Measurements from ENCODE around the gene GPS2.
A peak's percentile ranks its signal among the peaks of the same experiment; 100 is the strongest.

Gene GPS2

GRCh38 chr17:7317161-7317803 lies 2.1 kb upstream of the GPS2 start:
- peak; percentile 17 for DNase-seq (ENCODE audit: low spot score)
- TF ChIP-seq CTCF (IDR thresholded peaks at IDR 0.05; ENCODE audit: extremely low read depth, insufficient read depth, missing control alignments): no peak
- in situ Hi-C loops (cut with MboI; ENCODE audit: low pct_unique_long_range_greater_than_20kb, low sequenced_read_pairs, unreplicated experiment): no loop called here

GRCh38 chr17:7315570-7316235 lies 543 bp upstream of the GPS2 start:
- in situ Hi-C loops (cut with MboI; ENCODE audit: low pct_unique_long_range_greater_than_20kb, low sequenced_read_pairs, unreplicated experiment): no loop called here
- no peak for DNase-seq (ENCODE audit: low spot score)
- TF ChIP-seq CTCF (IDR thresholded peaks at IDR 0.05; ENCODE audit: extremely low read depth, insufficient read depth, missing control alignments): no peak

GRCh38 chr17:7313890-7314718 lies 1.1 kb downstream of the GPS2 start:
- no peak for DNase-seq (ENCODE audit: low spot score)
- no peak for TF ChIP-seq CTCF (IDR thresholded peaks at IDR 0.05; ENCODE audit: extremely low read depth, insufficient read depth, missing control alignments)
- in situ Hi-C loops (cut with MboI; ENCODE audit: low pct_unique_long_range_greater_than_20kb, low sequenced_read_pairs, unreplicated experiment): no loop called here

GRCh38 chr17:7313088-7313889 lies 1.9 kb downstream of the GPS2 start:
- DNase-seq (ENCODE audit: low spot score): no peak
- in situ Hi-C loops (cut with MboI; ENCODE audit: low pct_unique_long_range_greater_than_20kb, low sequenced_read_pairs, unreplicated experiment): no loop called here
- TF ChIP-seq CTCF (IDR thresholded peaks at IDR 0.05; ENCODE audit: extremely low read depth, insufficient read depth, missing control alignments): no peak

GRCh38 chr17:7312432-7313087 lies 2.6 kb downstream of the GPS2 start:
- no peak for TF ChIP-seq CTCF (IDR thresholded peaks at IDR 0.05; ENCODE audit: extremely low read depth, insufficient read depth, missing control alignments)
- in situ Hi-C loops (cut with MboI; ENCODE audit: low pct_unique_long_range_greater_than_20kb, low sequenced_read_pairs, unreplicated experiment): no loop called here
- DNase-seq (ENCODE audit: low spot score): no peak
